ENCODE data around the gene HRH1.
"Not testable (repeated sequence)": the region's sequence is repeated elsewhere in the genome, so short reads cannot be mapped to it uniquely, and the experiment has no call there.

The HRH1 gene

DNA sequence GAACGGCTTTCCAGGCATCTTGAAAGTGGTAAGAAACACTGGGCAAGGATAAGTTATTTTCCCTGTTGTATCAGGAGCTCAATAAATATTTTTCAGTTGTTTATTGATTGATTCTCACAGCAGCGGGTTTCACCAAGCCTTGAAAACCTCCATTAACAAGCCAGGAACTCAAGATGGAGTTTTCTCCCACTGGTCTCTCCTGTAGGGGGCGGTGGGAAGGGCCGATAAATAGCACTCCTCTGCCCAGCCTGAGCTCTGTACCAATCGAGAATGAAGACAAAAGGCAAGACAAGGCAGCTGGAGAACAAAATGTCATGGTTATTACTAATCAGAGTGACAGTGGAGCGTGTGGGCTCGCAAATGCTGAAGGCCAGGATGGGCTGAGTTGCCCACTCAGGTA lies 7.4 kb downstream of the HRH1 start:
- TF ChIP-seq, protein P1, sequence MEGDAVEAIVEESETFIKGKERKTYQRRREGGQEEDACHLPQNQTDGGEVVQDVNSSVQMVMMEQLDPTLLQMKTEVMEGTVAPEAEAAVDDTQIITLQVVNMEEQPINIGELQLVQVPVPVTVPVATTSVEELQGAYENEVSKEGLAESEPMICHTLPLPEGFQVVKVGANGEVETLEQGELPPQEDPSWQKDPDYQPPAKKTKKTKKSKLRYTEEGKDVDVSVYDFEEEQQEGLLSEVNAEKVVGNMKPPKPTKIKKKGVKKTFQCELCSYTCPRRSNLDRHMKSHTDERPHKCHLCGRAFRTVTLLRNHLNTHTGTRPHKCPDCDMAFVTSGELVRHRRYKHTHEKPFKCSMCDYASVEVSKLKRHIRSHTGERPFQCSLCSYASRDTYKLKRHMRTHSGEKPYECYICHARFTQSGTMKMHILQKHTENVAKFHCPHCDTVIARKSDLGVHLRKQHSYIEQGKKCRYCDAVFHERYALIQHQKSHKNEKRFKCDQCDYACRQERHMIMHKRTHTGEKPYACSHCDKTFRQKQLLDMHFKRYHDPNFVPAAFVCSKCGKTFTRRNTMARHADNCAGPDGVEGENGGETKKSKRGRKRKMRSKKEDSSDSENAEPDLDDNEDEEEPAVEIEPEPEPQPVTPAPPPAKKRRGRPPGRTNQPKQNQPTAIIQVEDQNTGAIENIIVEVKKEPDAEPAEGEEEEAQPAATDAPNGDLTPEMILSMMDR (IDR thresholded peaks at IDR 0.05; ENCODE audit: low read depth, low read length, missing control alignments) = peak; percentile 18
- DNase-seq (ENCODE audit: low read depth) = no peak
- in situ Hi-C loops (cut with HindIII; ENCODE audit: low sequenced_read_pairs) = no loop called here
- no peak overlapping the region for H3K4me3 ChIP-seq (ENCODE audit: low read depth, low read length)

DNA sequence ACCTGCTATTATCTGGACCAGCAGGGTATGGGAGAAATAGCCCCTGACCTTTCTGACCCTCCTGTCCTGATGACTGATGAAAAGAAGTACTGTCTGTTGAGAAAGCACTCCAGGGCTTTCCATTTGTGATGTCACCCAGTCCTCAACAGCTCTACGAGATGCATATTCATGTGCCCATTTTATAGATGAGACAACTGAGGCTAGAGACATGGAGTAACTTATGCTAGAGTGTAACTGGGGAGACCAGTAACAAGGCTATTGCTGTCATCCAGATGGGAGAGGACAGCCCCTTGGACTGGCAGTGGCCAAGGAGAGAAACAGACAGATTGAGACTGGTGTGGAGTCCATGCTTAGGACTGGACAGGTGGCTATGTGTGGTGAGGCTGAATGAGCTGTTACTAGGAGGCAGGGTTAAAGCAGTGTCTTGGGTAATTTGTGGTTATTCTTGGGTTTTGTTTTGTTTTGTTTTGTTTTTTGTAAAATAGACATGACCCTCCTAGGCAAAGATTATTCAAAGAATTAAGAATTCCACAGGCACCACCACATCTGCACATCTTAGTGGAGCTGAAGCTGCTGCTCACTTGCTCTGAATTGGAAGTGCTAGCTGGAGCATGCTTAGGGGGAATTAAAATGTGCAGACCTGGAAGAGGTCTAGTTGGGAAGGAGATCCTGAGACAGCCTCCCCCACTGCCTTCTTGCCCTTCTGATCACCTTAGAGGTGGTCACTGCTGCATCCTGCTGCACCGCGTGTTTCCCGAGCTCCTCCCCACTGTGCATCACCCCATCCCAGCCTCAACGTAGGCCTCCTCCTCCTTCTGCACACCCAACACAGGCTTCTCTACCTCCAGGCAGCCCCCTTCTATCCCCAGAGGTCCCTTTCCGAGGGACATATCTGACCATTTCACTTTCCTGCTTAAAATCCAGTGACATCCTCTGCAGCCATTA lies 8.4 kb downstream of the HRH1 start:
- H3K4me3 ChIP-seq (ENCODE audit: low read depth, low read length) = no peak overlapping the region
- DNase-seq (ENCODE audit: low read depth) = no peak
- TF ChIP-seq, protein P1 (IDR thresholded peaks at IDR 0.05; ENCODE audit: low read depth, low read length, missing control alignments) = no peak
- in situ Hi-C loops (cut with HindIII; ENCODE audit: low sequenced_read_pairs) = no loop called here

DNA sequence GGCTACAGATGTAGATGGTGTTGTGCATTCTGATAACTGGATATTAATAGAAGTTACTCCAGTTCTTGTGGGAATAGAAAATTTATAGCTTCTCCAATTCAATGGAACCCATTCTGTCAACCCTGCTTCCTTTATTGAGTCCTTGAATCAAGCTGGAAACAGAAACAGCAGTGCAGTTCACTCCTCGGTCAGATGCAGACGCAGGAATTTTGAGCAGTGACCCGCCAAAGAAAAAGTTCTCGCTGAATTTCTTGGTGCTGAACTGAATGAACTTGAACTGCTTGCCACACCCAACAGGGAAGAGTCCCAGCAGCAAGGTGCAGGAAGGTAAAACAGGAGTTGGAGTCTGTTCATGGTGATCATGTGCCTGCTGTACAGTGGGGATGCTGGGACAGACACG lies 10.3 kb downstream of the HRH1 start:
- TF ChIP-seq, protein P1 (IDR thresholded peaks at IDR 0.05; ENCODE audit: low read depth, low read length, missing control alignments) = no peak
- no peak for DNase-seq (ENCODE audit: low read depth)
- no peak overlapping the region for H3K4me3 ChIP-seq (ENCODE audit: low read depth, low read length)
- in situ Hi-C loops (cut with HindIII; ENCODE audit: low sequenced_read_pairs) = no loop called here

DNA sequence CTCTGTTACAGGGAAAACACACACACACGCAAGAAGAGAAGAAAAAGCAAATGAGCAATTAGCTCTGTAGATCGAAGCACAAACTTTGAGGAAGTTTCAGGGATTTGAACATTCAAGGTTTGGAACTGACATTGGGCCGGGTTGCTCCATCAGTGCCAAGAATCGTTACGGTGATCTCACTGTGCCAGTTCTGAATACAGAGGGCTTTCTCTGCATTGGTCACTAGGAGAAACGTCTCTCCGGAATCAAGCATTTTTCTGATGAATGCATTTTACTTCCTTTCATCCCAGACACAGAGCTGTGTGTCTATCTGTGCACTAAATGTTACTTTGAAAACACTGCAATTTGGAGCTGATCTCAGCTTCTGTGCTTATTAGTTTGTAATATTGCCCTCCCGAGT lies 11.2 kb downstream of the HRH1 start:
- in situ Hi-C loops (cut with HindIII; ENCODE audit: low sequenced_read_pairs) = no loop called here
- TF ChIP-seq, protein P1 (IDR thresholded peaks at IDR 0.05; ENCODE audit: low read depth, low read length, missing control alignments) = no peak
- no peak for DNase-seq (ENCODE audit: low read depth)
- no peak overlapping the region for H3K4me3 ChIP-seq (ENCODE audit: low read depth, low read length)

DNA sequence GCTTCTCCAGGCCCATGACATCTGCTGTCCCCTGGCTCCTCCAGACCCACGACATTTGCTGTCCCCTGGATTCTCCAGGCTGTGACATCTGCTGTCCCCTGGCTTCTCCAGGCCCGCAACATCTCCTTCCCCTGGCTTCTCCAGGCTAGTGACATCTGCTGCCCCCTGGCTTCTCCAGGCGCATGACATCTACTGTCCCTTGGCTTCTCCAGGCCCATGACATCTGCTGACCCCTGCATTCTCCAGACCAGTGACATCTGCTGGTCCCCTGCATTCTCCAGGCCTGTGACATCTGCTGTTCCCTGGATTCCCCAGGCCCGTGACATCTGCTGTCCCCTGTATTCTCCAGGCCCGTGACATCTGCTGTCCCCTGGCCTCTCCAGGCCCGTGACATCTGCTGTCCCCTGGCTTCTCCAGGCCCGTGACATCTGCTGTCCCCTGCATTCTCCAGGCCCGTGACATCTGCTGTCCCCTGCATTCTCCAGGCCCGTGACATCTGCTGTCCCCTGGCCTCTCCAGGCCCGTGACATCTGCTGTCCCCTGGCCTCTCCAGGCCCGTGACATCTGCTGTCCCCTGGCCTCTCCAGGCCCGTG lies 12.6 kb downstream of the HRH1 start:
- H3K4me3 ChIP-seq (ENCODE audit: low read depth, low read length); DNase-seq (ENCODE audit: low read depth); in situ Hi-C loops (cut with HindIII; ENCODE audit: low sequenced_read_pairs): not testable (repeated sequence)

DNA sequence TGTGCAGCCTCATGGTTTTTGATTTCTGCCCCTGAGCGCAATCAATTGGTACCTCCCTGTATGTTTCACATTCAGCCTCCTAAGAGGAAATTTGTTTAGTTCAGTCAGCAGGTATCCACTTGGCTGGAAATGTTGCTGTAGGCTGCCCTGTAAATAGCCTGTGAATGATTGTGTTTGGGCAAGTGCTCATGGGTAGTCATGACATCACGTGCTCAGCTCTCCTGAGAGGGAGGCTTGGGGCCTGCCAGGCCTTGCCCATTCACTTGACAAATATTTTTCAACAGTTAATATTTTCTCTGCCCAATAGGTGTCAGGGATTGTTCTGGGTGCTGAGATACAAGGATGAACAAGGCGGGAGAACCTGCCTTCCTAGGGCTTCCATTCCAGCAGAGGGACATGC lies 13.3 kb downstream of the HRH1 start:
- DNase-seq (ENCODE audit: low read depth) = no peak
- H3K4me3 ChIP-seq (ENCODE audit: low read depth, low read length) = no peak overlapping the region
- TF ChIP-seq, protein P1 (IDR thresholded peaks at IDR 0.05; ENCODE audit: low read depth, low read length, missing control alignments) = no peak
- in situ Hi-C loops (cut with HindIII; ENCODE audit: low sequenced_read_pairs) = no loop called here

DNA sequence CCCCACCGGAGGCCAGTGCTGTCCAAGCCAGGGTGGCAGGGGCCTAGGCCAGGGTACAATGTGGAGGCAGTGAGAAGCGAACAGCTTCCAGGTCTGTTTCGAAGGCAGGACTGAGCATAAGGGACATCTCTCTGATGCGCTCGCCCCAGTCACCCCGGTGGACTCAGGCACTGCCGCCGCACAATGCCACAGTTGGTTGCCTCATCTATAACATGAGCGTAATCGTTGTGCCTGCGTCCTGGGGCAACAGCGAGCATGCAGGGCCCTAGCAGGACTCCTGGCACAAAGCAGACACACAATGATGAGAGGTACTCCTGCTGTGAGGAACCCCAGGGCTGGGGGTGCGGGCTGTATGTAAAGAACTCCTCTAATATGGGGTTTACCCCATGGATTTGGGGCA lies 14.1 kb downstream of the HRH1 start:
- in situ Hi-C loops (cut with HindIII; ENCODE audit: low sequenced_read_pairs) = no loop called here
- no peak for DNase-seq (ENCODE audit: low read depth)
- H3K4me3 ChIP-seq (ENCODE audit: low read depth, low read length) = no peak overlapping the region
- TF ChIP-seq, protein P1 (IDR thresholded peaks at IDR 0.05; ENCODE audit: low read depth, low read length, missing control alignments) = no peak
